Measurements from ENCODE around the gene EXOC3.
"Not testable (repeated sequence)": the region's sequence is repeated elsewhere in the genome, so short reads cannot be mapped to it uniquely, and the experiment has no call there.

The EXOC3 gene

GRCh38 chr5:442335-443238 lies at the start of gene EXOC3:
TSS of gene EXOC3 (plus strand) at chr5:443176. CDS start at chr5:446206, 3,030 bp downstream.
- DNase-seq, result peak; percentile 81

- DNase-seq, result no peak
Measured at GRCh38 chr5:393846-394275, 49.1 kb upstream of the EXOC3 start.

- no peak for DNase-seq
Measured at GRCh38 chr5:394671-395155, 48.3 kb upstream of the EXOC3 start.

- DNase-seq, result no peak
Measured at GRCh38 chr5:395156-395920, 47.6 kb upstream of the EXOC3 start.

- DNase-seq, result no peak
Measured at GRCh38 chr5:395921-396530, 47.0 kb upstream of the EXOC3 start.

GRCh38 chr5:396531-396961 lies 46.4 kb upstream of the EXOC3 start:
- DNase-seq, result no peak

- not testable (repeated sequence) for DNase-seq
Measured at GRCh38 chr5:398141-398474, 44.9 kb upstream of the EXOC3 start.

GRCh38 chr5:398475-399295 lies 44.3 kb upstream of the EXOC3 start:
- DNase-seq, result no peak

- peak; percentile 33 for DNase-seq
Measured at GRCh38 chr5:399296-400281, 43.4 kb upstream of the EXOC3 start.

GRCh38 chr5:400282-401145 lies 42.5 kb upstream of the EXOC3 start:
- DNase-seq, result no peak

- DNase-seq, result no peak
Measured at GRCh38 chr5:401146-402034, 41.6 kb upstream of the EXOC3 start.

- not testable (repeated sequence) for DNase-seq
Measured at GRCh38 chr5:402219-402614, 40.8 kb upstream of the EXOC3 start.

GRCh38 chr5:402615-403359 lies 40.2 kb upstream of the EXOC3 start:
- DNase-seq, result no peak

GRCh38 chr5:403995-404394 lies 39.0 kb upstream of the EXOC3 start:
- DNase-seq, result no peak

GRCh38 chr5:404666-405241 lies 38.2 kb upstream of the EXOC3 start:
- DNase-seq, result no peak

GRCh38 chr5:405421-405820 lies 37.6 kb upstream of the EXOC3 start:
- no peak for DNase-seq

GRCh38 chr5:406041-406440 lies 36.9 kb upstream of the EXOC3 start:
- DNase-seq, result no peak

GRCh38 chr5:407051-407450 lies 35.9 kb upstream of the EXOC3 start:
- no peak for DNase-seq
